Measurements from ENCODE around the gene ZNF277. TPM values are rescaled to one million over a fixed set of nuclear protein-coding genes. Genes with fewer than 3 reads are reported as not detected.

Gene ZNF277
- polyA plus RNA-seq, 3 donors, result 36.2 to 43.3 (median 38.6) TPM

DNA sequence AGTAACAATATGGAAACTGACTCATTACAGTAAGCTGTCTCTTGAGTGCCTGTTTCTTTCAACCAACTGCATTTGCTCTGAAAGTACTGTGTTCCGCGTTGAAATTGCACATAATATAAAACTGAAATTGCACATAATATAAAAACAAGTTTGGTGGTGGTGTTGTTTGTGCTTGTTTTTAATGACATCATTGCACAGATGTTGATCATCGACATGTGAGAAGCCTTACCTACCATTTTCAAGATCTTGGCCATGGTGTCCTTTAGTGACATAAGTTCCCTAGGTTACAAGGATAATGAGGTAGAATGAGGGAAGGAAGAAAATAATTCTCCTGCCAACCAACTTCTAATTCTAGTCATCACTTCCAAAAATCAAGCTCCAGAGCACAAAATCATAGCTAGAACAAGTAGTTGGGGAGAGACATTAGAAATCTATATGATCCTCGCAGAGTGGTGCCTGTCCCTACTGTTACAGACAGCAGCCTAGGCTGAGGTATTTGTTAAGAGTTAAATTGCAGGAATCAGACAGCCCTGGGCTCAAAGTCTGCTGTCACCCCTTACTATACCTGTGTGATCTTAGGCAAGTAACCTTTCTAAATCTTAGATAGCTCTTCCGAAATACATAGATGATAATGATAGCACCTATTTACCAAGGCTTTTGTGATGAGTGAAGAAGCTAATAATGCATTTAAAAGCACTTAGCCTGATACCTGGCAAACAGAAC, 29.6 kb upstream of the ZNF277 start:
- DNase-seq (ENCODE audit: extremely low read depth in 1 of 11, low read depth in 9 of 11, low spot score in 4 of 11), result no peak

- DNase-seq (ENCODE audit: extremely low read depth in 1 of 11, low read depth in 9 of 11, low spot score in 4 of 11), result no peak
Observed at GRCh38 chr7:112180223-112180622, 26.3 kb upstream of the ZNF277 start.

DNA sequence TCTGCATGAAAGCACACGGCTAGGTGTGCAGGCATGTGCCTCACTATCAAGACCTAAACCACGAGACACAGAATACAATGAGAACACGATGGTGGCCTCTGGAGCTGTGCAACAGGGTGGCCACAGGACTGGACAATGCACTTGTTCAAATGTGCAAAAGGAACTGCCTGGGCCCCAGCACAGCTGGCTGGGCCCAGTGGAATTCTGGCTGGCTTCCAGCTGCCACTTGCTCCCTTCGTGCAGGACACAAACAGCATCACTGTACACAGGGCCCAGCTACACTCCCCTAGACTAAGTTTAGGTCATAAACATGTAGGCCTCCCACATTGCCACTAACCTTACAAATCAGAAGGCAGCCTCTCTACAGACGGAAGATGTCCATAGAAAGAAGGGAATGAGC, 23.7 kb upstream of the ZNF277 start:
- peak in 1 of 11 donors; percentile 16 for DNase-seq (ENCODE audit: extremely low read depth in 1 of 11, low read depth in 9 of 11, low spot score in 4 of 11)

- no peak for DNase-seq (ENCODE audit: extremely low read depth in 1 of 11, low read depth in 9 of 11, low spot score in 4 of 11)
Observed at GRCh38 chr7:112183266-112183665, 23.2 kb upstream of the ZNF277 start.

DNA sequence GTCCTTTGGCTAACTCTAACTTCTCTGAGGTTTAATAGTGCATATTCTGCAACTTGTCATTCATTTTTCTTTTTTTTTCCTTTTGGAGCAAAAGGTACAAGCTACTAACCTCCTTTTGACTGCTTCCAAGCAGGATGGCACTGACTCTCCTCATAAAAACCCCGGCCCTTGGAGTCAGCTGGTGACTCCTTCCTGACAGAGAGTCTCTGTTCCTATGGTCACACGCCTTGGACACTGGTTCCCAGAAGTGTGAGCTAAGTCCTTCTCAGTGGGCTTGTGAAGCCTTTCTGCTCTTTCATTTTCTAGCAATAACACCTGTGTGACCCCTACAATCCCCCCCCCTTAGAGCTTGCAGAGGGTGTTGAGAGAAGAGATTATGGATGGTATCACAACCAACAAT, 22.0 kb upstream of the ZNF277 start:
- DNase-seq (ENCODE audit: extremely low read depth in 1 of 11, low read depth in 9 of 11, low spot score in 4 of 11), result no peak

DNA sequence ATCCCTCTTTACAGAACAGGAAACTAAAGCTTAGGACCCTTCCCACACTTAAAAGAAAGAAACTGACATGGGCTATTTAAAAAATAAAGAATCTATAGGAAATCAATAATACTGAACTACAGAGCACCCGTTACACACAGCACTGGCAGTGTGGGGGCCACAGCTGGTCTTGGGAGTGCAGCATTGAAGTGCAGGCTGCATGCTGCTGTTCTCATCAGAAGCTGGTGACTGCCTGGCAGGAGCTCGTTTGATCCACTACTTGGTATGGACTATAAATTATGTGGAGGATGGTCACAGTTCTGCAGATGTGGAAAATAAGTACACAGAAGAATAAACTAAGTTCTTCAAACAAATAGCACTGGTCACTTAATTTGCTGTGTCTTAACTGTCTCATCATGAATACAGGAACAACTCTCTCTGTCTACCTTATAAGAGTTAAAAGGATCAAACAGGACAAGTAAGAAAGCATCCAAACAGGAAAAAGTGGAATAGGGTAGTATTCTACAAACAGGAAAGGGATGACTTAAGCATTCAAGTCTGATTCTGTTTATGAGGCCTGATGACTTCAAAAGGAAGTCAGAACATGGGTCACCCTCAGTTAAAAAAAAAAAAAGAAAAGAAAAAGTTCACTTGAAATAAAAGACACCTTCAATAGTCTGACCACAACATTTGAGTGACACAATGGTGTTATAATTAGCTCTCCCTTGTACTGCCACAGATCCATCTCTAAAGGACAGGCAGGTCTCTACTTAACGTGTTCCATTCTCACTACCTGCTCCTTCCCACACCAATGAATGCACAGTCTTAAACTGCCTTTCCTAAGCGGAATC, 21.3 kb upstream of the ZNF277 start:
- DNase-seq (ENCODE audit: extremely low read depth in 1 of 11, low read depth in 9 of 11, low spot score in 4 of 11), result no peak

- no peak for DNase-seq (ENCODE audit: extremely low read depth in 1 of 11, low read depth in 9 of 11, low spot score in 4 of 11)
Observed at GRCh38 chr7:112186300-112186699, 20.2 kb upstream of the ZNF277 start.

GRCh38 chr7:112188257-112188656, 18.2 kb upstream of the ZNF277 start:
- no peak for DNase-seq (ENCODE audit: extremely low read depth in 1 of 11, low read depth in 9 of 11, low spot score in 4 of 11)

- DNase-seq (ENCODE audit: extremely low read depth in 1 of 11, low read depth in 9 of 11, low spot score in 4 of 11), result no peak
Observed at GRCh38 chr7:112189691-112190090, 16.8 kb upstream of the ZNF277 start.

DNA sequence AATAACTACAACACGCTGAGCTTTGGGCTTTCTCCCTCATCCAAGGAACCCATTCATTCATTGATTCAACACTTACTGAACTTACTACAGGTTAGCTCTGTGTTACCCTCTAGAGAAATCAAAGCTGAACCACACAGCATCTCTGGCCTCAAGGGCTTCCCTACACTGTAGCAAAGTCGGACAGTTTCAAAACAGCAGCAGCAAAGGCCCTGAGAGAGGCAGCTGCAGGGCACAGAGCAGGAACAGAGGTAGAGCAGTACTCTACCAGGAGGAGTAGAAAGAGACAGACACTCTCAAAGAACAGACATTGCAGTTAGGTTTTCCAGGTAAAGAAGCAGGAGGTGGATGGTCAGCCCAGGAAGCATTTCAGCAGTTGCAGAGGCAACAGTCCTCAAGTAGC, 16.4 kb upstream of the ZNF277 start:
- DNase-seq (ENCODE audit: extremely low read depth in 1 of 11, low read depth in 9 of 11, low spot score in 4 of 11), result no peak

GRCh38 chr7:112192236-112193154, 14.0 kb upstream of the ZNF277 start:
- no peak for DNase-seq (ENCODE audit: extremely low read depth in 1 of 11, low read depth in 9 of 11, low spot score in 4 of 11)

- DNase-seq (ENCODE audit: extremely low read depth in 1 of 11, low read depth in 9 of 11, low spot score in 4 of 11), result no peak
Observed at GRCh38 chr7:112193915-112194502, 12.5 kb upstream of the ZNF277 start.

DNA sequence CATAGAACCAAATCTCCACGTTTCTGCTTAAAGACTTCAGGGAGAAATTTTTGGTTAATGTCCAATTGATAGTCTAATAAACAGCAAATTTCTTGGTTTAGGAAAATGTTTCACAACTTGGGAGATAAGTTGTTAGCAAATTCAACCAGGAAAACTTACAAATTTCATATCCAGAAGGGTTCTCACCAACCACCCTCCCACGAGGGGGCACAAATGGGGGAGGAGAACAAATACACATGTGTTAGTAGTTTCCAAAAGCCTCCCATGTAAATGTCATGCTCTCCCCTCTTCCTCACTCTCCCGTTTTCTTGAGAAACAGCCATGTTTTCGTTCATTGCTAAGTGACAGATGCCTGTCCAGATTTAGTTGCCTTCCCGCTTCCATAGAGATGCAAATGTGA, 10.8 kb upstream of the ZNF277 start:
- no peak for DNase-seq (ENCODE audit: extremely low read depth in 1 of 11, low read depth in 9 of 11, low spot score in 4 of 11)

DNA sequence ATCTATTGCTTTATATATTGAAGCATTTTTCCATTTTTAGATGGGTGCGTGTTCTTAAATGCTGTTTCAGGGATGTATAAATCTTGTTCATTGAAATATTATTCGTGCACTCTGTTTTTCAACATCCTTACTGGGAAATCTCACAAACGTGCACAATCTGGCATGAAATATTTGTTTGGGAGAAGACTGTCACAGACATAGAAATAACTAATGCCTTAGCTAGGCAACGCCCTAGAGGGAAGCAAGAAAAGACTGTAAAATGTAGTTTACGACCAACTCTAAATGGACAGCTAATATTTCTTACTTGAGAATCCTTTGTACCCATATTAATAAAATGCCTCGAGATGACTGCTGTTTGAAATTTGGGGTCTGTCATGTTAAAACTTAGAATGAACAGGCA, 9.2 kb upstream of the ZNF277 start:
- no peak for DNase-seq (ENCODE audit: extremely low read depth in 1 of 11, low read depth in 9 of 11, low spot score in 4 of 11)

- DNase-seq (ENCODE audit: extremely low read depth in 1 of 11, low read depth in 9 of 11, low spot score in 4 of 11), result no peak
Observed at GRCh38 chr7:112199035-112199655, 7.3 kb upstream of the ZNF277 start.

DNA sequence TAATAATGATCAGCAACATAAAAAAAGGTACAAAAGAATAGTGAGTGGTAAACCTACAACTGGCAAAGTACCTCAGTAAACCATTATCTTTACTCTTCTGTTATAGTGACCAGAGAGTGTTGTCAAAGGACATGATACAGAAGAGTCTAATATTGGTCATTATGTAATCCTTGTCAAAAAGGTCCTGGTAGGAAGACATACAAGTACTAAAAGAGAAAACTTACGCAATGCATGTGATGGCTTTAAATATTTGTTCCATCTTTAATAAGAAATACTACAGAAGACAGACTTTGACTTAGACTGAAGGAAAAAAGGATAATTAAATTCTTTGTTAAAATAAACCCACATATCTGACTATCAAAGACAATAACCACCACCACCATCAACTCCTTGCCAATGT, 6.8 kb upstream of the ZNF277 start:
- DNase-seq (ENCODE audit: extremely low read depth in 1 of 11, low read depth in 9 of 11, low spot score in 4 of 11), result no peak

GRCh38 chr7:112201411-112201810, 5.1 kb upstream of the ZNF277 start:
- DNase-seq (ENCODE audit: extremely low read depth in 1 of 11, low read depth in 9 of 11, low spot score in 4 of 11), result no peak

DNA sequence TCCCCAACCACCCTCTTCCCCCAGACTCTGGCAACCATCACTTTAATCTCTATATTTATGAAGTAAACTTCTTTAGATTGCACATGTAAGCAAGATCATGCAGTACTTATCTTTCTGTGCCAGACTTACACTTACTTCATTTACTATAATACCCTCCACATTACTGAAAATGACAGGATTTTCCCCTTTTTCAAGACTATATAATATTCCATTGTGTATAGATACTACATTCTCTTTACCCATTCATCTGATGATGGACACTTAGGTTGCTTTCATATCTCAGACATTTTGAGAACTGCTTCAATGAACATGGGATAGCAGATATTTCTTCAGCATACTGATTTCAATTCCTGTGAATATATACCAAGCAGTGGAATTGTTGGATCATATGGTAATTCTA, 4.7 kb upstream of the ZNF277 start:
- DNase-seq (ENCODE audit: extremely low read depth in 1 of 11, low read depth in 9 of 11, low spot score in 4 of 11), result no peak

DNA sequence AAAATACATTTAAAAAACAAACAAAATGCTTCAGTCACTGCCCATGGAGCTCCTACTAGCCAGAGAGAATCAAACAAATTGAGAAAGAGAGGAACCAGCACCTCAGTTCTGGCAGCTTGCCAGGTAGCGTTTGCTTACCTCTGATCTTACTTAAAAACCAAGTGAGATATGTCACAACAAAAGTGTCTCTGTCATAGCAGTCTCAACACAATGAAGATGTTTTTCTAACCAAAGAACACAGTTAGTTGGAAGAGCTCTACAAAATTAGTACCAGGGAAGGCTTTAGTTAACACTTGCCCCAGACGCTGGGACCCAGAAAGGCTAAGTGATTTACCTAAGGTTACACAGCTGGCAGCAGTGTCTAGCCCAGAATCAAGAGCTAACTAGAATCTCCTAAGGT, 3.7 kb upstream of the ZNF277 start:
- DNase-seq (ENCODE audit: extremely low read depth in 1 of 11, low read depth in 9 of 11, low spot score in 4 of 11), result no peak
